Nephron (organoid): Measurements from ENCODE around the gene MACROD2.
A peak's percentile ranks its signal among the peaks of the same experiment; 100 is the strongest.

Experiments used
- H3K27ac Mint-ChIP-seq, 3 experiments: 2 replicates each; pipeline ENCODE4 v1.8.0; 2020; ENCODE audit warnings: mixed read lengths in 3 of 3, mild to moderate bottlenecking in 2 of 3, moderate library complexity in 1 of 3
- H3K27me3 Mint-ChIP-seq: 2 replicates; pipeline ENCODE4 v1.8.0; 2021; ENCODE audit warnings: low read depth, mild to moderate bottlenecking, moderate library complexity, mixed read lengths
- H3K36me3 Mint-ChIP-seq: 2 replicates; pipeline ENCODE4 v1.8.0; 2020; ENCODE audit warnings: low read depth, mixed read lengths
- H3K4me1 Mint-ChIP-seq: 2 replicates; pipeline ENCODE4 v1.8.0; 2020; ENCODE audit warnings: mixed read lengths
- H3K4me3 Mint-ChIP-seq, 3 experiments: 2 replicates each; pipeline ENCODE4 v1.8.0; 2020; ENCODE audit warnings: mild to moderate bottlenecking in 3 of 3, mixed read lengths in 3 of 3, moderate library complexity in 2 of 3
- H3K9me3 Mint-ChIP-seq: 2 replicates; pipeline ENCODE4 v1.8.0; 2020; ENCODE audit warnings: mixed read lengths
- CTCF ChIP-seq, 3 experiments: fragments of 200-600 bp; sonication (generic); IDR thresholded peaks; one replicate each; pipeline ENCODE4 v1.5.0; 2021; ENCODE audit warnings: antibody characterized with exemption in 3 of 3; ENCODE audit not compliant: unreplicated experiment in 3 of 3

MACROD2 gene

GRCh38 chr20:15759594-15759993 is 1764.3 kb downstream of the MACROD2 start:
- Mint-ChIP-seq H3K9me3 (no peaks in the 10 kb centered on the region), H3K4me1 (peaks cover 22% of the 10 kb centered on the region), H3K36me3 (no peaks in the 10 kb centered on the region), H3K27me3 (no peaks in the 10 kb centered on the region), H3K27ac (peak overlapping the region; percentile 63 to 83 (median 64)), H3K4me3 (no peak overlapping the region)
- TF ChIP-seq CTCF (IDR thresholded peaks at IDR 0.05; ENCODE audit: unreplicated experiment in 3 of 3): peak in 1 of 3 experiments; percentile 32

GRCh38 chr20:15760001-15760621 is 1764.8 kb downstream of the MACROD2 start:
- Mint-ChIP-seq H3K27me3 (no peaks in the 10 kb centered on the region), H3K27ac (peak overlapping the region; percentile 63 to 83 (median 64))
- TF ChIP-seq CTCF (IDR thresholded peaks at IDR 0.05; ENCODE audit: unreplicated experiment in 3 of 3): no peak

GRCh38 chr20:15763366-15763765 is 1768.0 kb downstream of the MACROD2 start:
- H3K9me3 Mint-ChIP-seq: no peaks in the 10 kb centered on the region
- H3K36me3 Mint-ChIP-seq: no peaks in the 10 kb centered on the region
- no peak overlapping the region for H3K27ac Mint-ChIP-seq
- no peak for TF ChIP-seq CTCF (IDR thresholded peaks at IDR 0.05; ENCODE audit: unreplicated experiment in 3 of 3)
- no peak overlapping the region for H3K4me3 Mint-ChIP-seq
- H3K27me3 Mint-ChIP-seq: no peaks in the 10 kb centered on the region
- H3K4me1 Mint-ChIP-seq: peaks cover 37% of the 10 kb centered on the region

More at GRCh38 chr20:15760001-15760621, 1764.8 kb downstream of the MACROD2 start:
- peaks cover 22% of the 10 kb centered on the region for H3K4me1 Mint-ChIP-seq
- H3K9me3 Mint-ChIP-seq: no peaks in the 10 kb centered on the region
- no peaks in the 10 kb centered on the region for H3K36me3 Mint-ChIP-seq
- peak overlapping the region; percentile 9 to 33 (median 31) for H3K4me3 Mint-ChIP-seq

- Mint-ChIP-seq H3K4me1 (peaks cover 19% of the 10 kb centered on the region), H3K36me3 (no peaks in the 10 kb centered on the region), H3K27ac (peak overlapping the region in 1 of 3 experiments; percentile 33), H3K27me3 (no peaks in the 10 kb centered on the region), H3K9me3 (no peaks in the 10 kb centered on the region), H3K4me3 (no peak overlapping the region)
- TF ChIP-seq CTCF (IDR thresholded peaks at IDR 0.05; ENCODE audit: unreplicated experiment in 3 of 3): no peak
Observed at GRCh38 chr20:15767586-15767985, 1772.3 kb downstream of the MACROD2 start.

GRCh38 chr20:15767999-15768741 is 1772.9 kb downstream of the MACROD2 start:
- no peak for TF ChIP-seq CTCF (IDR thresholded peaks at IDR 0.05; ENCODE audit: unreplicated experiment in 3 of 3)
- peaks cover 20% of the 10 kb centered on the region for H3K4me1 Mint-ChIP-seq
- H3K36me3 Mint-ChIP-seq: no peaks in the 10 kb centered on the region
- no peak overlapping the region for H3K4me3 Mint-ChIP-seq
- no peaks in the 10 kb centered on the region for H3K9me3 Mint-ChIP-seq
- no peak overlapping the region for H3K27ac Mint-ChIP-seq
- H3K27me3 Mint-ChIP-seq: no peaks in the 10 kb centered on the region
